GM20431 (cell line): ENCODE data around the gene CHTF8.

Source experiments
- in situ Hi-C: fragments of 300-500 bp; cut with MseI, MboI; formaldehyde crosslinking; loops from one replicate; pipeline ENCODE4 v1.15.0; 2020; ENCODE audit warnings: low sequenced_read_pairs; ENCODE audit not compliant: unreplicated experiment

The CHTF8 gene

GRCh38 chr16:69115361-69115760, 17.0 kb downstream of the CHTF8 start:
- in situ Hi-C loops = loop anchor here (25.0 kb wide), 3 partner anchors 228 to 578 kb away; partner anchors contain the start of gene ZFP90

- in situ Hi-C loops = loop anchor here (25.0 kb wide), 3 partner anchors 228 to 578 kb away; partner anchors contain the start of gene ZFP90
Measured at GRCh38 chr16:69114976-69115355, 17.4 kb downstream of the CHTF8 start.

- in situ Hi-C loops = loop anchor here (25.0 kb wide), 3 partner anchors 227 to 577 kb away; partner anchors contain the start of gene ZFP90
Measured at GRCh38 chr16:69114346-69114975, 17.9 kb downstream of the CHTF8 start.

- in situ Hi-C loops = loop anchor here (25.0 kb wide), 3 partner anchors 226 to 576 kb away; partner anchors contain the start of gene ZFP90
Measured at GRCh38 chr16:69113216-69113615, 19.2 kb downstream of the CHTF8 start.

GRCh38 chr16:69112285-69113129, 19.9 kb downstream of the CHTF8 start:
- in situ Hi-C loops = loop anchor here (25.0 kb wide), 3 partner anchors 225 to 575 kb away; partner anchors contain the start of gene ZFP90

GRCh38 chr16:69111876-69112230, 20.5 kb downstream of the CHTF8 start:
- in situ Hi-C loops = loop anchor here (25.0 kb wide), 3 partner anchors 225 to 575 kb away; partner anchors contain the start of gene ZFP90

GRCh38 chr16:69111216-69111875, 21.0 kb downstream of the CHTF8 start:
- in situ Hi-C loops = loop anchor here (25.0 kb wide), 3 partner anchors 224 to 574 kb away; partner anchors contain the start of gene ZFP90

- in situ Hi-C loops = loop anchor here (25.0 kb wide), 3 partner anchors 223 to 573 kb away; partner anchors contain the start of gene ZFP90
Measured at GRCh38 chr16:69110406-69110805, 22.0 kb downstream of the CHTF8 start.

GRCh38 chr16:69109486-69110270, 22.7 kb downstream of the CHTF8 start:
- in situ Hi-C loops = loop anchor here (25.0 kb wide), 3 partner anchors 222 to 572 kb away; partner anchors contain the start of gene ZFP90

- in situ Hi-C loops = loop anchor here (25.0 kb wide), 3 partner anchors 222 to 572 kb away; partner anchors contain the start of gene ZFP90
Measured at GRCh38 chr16:69108905-69109252, 23.5 kb downstream of the CHTF8 start.

GRCh38 chr16:69108064-69108904, 24.1 kb downstream of the CHTF8 start:
- in situ Hi-C loops = loop anchor here (25.0 kb wide), 3 partner anchors 221 to 571 kb away; partner anchors contain the start of gene ZFP90

GRCh38 chr16:69107316-69107962, 24.9 kb downstream of the CHTF8 start:
- in situ Hi-C loops = loop anchor here (25.0 kb wide), 3 partner anchors 220 to 570 kb away; partner anchors contain the start of gene ZFP90

- in situ Hi-C loops = loop anchor here (25.0 kb wide), 3 partner anchors 219 to 569 kb away; partner anchors contain the start of gene ZFP90
Measured at GRCh38 chr16:69106491-69107315, 25.7 kb downstream of the CHTF8 start.

GRCh38 chr16:69105501-69106361, 26.7 kb downstream of the CHTF8 start, which contains the start of gene HAS3:
HAS3 (plus strand) TSS chr16:69105653; CDS start chr16:69109396, 3,743 bp downstream.
- in situ Hi-C loops = loop anchor here (25.0 kb wide), 3 partner anchors 218 to 568 kb away; partner anchors contain the start of gene ZFP90

- in situ Hi-C loops = loop anchor here (25.0 kb wide), 3 partner anchors 213 to 563 kb away; partner anchors contain the start of gene ZFP90
Measured at GRCh38 chr16:69100071-69100691, 32.2 kb downstream of the CHTF8 start.
